ENCODE data around the gene CLMP.
A peak's percentile ranks its signal among the peaks of the same experiment; 100 is the strongest.
"Not testable (repeated sequence)": the region's sequence is repeated elsewhere in the genome, so short reads cannot be mapped to it uniquely, and the experiment has no call there.

CLMP gene

DNA sequence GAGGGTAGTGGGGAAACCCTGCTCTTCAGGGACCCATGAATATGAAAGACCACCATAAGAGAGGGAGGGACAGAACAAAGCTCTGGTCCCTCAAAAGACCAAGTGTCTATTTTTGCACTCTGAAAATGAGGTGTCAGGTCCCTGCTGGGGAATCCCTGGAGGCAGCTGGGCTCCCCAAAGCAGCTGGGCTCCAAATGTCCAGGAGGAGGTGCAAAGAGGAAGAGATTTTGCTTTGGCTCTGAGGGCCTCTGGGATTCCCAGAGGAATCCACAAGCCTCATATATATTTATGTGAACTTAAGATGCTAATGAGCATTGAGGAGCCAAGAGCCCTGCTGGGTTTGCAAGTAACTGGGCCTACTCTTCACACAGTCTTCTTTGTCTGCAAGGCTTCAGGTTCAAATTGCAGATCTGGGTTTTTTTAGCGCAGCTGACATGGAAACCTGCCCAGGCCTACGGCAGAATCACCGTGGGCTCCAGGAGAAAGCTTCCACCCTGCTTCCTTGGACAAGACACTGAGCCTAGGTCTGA lies 26.0 kb downstream of the CLMP start:
- DNase-seq (ENCODE audit: low spot score) = no peak

DNA sequence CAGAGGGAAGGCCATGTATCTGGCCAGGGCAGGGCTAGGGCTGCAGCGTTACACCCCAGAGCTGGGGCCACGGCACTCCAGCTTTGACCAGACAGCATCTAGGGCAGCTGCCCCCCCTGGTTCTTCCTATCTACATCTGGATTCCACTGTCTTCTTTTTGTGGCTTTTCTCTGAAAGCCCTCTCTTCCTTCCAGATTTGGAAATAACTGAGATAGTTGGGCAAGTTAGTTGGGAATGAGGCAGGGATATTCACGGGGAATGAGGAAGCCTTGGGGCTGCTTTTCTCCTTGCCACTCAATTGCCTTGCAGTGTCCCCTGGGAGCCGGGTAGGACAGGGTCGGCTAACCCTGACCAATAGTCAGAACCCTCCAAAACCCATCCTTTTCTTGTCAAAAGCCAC lies 26.8 kb downstream of the CLMP start:
- DNase-seq (ENCODE audit: low spot score) = no peak

DNA sequence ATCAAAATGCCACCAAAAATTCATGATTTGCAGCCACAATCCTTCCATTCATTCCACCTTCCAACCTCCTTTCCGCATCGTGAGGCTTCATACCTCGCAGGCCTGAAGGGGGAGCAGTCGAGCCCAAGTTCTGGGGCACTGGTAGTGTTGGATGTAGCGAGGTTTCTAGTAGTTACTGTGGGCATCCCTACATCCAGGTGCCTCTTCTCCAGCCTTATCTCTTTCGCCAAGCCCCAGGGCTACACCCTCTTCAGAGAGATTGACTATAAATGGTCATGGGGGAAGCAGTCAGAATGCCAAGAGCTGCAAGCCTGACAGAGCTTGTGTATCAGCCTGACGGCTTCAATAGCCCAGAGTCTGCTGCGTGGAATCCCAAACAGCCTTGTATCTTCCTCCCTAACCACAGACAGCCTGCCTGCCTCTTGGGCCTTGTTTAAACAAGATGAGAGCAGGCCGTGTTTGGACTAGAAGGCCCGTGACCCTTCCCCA lies 28.9 kb downstream of the CLMP start:
- peak; percentile 67 for DNase-seq (ENCODE audit: low spot score)

DNA sequence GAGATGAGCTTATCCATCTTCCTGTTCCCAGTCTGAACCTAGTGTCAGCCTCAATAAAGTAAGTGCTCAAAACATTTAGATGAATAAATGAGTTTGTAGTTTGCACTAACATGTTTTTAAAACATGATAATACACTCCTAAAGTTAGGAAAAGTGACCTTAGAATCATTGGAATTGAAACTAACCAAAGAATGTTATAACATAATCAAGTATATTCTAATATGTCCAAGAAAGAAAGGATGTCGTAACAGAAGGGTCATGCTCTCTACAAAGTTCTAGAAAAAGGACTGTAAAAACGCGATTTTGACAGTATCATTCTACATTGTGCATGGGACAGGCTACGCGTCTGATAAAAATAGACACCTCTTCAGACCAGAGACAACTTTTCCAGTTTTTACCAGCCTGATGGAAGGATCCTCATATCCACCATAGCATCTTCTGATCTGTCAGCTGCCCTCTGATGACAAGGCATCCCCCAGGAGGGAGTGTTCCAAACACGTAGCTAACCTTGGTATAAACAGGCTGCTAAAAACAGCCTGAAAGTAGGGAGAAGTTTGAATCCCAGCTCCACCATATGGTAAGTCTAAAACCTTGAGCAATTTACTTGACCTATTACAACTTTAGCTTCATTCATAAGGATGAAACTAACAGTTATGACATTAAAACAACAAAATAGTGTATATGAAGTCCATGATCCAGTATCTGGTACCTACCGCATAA lies 30.2 kb downstream of the CLMP start:
- no peak for DNase-seq (ENCODE audit: low spot score)

- DNase-seq (ENCODE audit: low spot score) = no peak
Observed at GRCh38 chr11:123163621-123164020, 31.4 kb downstream of the CLMP start.

DNA sequence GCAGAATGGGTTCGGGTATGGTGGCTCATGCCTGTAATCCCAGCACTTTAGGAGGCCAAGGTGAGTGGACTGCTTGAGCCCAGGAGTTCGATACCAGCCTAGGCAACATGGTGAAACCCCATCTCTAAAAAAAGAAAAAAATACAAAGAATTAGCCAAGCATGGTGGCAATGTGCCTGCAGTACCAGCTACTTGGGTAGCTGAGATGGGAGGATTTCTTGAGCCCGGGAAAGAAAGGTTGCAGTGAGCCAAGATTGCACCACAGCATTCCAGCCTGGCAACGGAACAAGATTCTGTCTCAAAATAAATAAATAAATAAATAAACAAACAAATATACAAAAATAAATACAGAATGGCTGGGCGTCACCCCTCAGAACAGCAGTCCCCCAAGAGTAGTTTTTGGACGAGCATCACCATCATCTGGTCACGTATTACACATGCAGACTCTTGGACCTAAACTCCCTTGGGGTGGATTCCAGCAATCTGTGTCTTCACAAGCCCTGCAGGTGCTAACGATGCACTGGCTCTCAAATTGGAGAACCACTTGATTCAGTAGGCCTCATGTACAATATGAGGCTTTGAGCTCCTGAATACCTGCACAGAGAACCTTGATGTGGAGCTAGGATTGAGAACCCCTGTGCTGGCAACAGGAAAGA lies 33.5 kb downstream of the CLMP start:
- DNase-seq (ENCODE audit: low spot score) = no peak

GRCh38 chr11:123159183-123159857 lies 35.7 kb downstream of the CLMP start:
- DNase-seq (ENCODE audit: low spot score) = no peak

- no peak for DNase-seq (ENCODE audit: low spot score)
Observed at GRCh38 chr11:123158033-123159003, 36.7 kb downstream of the CLMP start.

DNA sequence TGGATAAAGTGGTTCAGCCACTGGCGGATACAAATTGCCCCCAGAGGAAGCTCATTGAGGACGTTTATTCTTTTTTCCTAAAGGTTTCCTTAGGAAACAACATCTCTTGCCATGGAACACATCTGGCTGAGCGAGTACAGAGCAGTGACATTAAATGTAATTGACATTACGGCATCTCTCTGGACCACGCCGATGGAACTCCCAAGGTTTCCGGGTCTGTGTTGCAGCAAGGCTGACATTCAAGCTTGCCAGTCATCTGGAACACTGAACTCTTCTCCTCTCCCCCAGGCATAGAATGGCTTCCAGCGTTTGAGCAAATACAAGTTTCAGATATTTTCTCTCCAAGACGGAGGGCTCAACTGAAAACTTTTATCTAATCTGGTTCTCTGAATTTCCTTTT lies 42.1 kb downstream of the CLMP start:
- DNase-seq (ENCODE audit: low spot score) = no peak

DNA sequence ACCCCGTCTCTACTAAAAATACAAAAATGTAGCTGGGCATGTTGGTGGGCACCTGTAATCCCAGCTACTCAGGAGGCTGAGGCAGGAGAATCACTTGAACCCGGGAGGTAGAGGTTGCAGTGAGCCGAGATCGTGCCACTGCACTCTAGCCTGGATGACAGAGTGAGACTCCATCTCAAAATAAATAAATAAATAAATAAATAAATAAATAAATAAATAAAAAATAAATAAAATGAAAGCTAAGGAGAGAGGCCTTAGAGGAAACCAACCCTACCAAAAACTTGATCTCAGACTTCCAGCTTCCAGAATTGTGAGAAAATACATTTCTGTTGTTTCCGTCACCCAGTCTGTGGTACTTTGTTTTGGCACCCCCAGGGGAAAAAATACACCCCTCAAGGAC lies 42.7 kb downstream of the CLMP start:
- not testable (repeated sequence) for DNase-seq (ENCODE audit: low spot score)

DNA sequence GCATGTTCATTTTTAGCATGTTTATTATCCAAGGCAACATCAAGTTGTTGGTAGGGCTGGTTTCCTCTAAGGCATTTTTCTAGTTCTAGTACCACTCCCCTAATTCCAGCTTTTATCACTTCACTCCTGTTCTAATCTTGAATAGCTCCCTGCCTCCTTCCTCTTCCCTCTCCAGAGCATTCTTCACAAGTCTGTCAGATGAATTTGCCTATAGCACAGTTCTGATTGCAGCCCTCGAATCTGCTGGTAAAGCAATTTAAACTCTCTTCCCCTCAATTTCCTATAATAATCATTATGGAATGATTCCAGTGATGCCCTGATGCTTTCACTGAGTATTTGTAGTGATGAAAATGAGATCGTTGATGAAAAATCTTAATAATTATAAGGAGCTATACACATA lies 43.3 kb downstream of the CLMP start:
- DNase-seq (ENCODE audit: low spot score) = no peak

GRCh38 chr11:123151366-123151765 lies 43.7 kb downstream of the CLMP start:
- no peak for DNase-seq (ENCODE audit: low spot score)

DNA sequence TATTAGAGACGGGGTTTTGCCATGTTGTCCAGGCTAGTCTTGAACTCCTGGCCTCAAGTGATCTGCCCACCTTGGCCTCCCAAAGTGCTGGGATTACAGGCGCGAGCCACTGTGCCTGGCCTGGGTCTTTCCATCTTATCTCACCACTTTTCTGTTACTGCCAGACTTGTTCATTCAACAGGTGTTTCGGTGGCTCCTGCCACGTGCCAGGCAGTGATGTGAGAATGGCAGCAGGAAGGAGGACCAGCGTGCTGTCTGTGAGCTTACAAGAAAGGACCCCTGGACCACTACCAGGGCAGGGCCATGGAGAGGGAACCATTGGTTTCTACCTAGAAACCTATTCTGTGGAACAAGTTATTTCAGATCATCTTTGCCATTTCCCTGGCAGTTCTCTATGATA lies 44.2 kb downstream of the CLMP start:
- no peak for DNase-seq (ENCODE audit: low spot score)

- no peak for DNase-seq (ENCODE audit: low spot score)
Observed at GRCh38 chr11:123148965-123149364, 46.1 kb downstream of the CLMP start.

DNA sequence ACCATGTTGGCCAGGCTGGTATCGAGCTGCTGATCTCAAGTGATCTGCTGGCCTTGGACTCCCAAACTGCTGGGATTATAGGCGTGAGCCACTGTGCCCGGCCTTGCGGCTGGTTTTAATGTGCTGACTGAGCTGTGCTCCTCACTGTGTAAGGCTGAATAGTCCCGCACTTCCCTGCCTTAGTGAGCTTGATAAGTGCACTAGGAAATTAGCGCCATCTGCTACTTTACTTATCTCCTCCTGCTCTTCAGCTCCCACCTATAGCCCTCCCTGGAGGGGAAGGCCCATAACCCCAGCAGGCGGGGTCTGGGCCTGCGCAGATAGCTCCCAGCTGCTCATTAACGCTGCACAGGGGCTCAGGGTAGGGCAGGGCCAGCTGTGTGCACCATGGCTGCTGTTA lies 49.4 kb downstream of the CLMP start:
- no peak for DNase-seq (ENCODE audit: low spot score)

DNA sequence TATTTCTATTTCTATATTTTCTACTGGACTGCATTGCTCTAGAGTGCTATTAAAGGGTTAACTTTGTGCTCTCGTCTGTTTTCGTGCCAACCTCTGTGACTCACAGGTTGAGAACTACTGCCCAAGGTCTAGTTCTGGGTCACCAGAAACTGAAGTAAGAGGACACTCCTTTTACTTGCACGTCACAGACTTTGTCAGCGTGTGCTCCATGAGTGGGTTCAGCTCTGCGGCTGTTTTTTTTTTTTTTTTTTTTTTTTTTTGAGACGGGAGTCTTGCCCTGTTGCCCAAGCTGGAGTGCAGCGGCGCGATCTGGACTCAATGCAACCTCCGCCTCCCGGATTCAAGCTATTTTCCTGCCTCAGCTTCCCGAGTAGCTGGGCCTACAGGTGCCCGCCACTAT lies 49.8 kb downstream of the CLMP start:
- no peak for DNase-seq (ENCODE audit: low spot score)

GRCh38 chr11:123144707-123145106 lies 50.3 kb downstream of the CLMP start:
- no peak for DNase-seq (ENCODE audit: low spot score)

DNA sequence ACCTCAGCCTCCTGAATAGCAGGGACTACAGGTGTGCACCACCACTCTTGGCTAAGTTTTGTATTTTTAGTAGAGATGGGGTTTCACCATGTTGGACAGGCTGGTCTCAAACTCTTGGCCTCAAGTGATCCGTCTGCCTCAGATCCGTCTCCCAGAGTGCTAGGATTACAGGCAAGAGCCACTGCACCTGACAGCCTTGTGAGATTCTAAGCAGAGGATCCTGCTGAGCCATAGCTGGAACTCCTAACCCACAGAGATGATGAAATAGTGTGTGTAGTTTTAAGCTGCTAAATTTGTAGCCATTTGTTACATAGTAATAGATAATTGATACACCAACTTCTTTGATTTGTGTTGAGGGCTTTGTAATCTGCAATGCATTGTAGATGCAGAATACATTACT lies 51.1 kb downstream of the CLMP start:
- DNase-seq (ENCODE audit: low spot score) = no peak

DNA sequence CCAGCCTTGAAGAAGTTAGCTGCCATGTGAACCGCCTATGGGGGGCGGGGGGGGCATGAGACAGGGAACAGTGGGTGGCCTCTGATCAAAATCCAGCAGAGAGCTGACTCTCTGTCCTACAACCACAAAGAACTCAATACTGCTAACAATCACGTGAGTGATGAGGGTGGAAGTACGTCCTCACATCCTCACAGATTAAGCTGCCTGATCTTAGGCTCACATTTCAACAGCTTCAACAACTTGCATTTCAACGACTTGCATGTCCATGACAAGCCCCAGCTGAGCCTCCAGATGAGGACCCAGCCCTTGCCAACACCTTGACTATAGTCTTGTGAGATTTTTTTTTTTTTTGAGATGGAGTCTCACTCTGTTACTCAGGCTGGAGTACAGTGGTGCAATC lies 51.6 kb downstream of the CLMP start:
- no peak for DNase-seq (ENCODE audit: low spot score)

- no peak for DNase-seq (ENCODE audit: low spot score)
Observed at GRCh38 chr11:123139206-123139605, 55.8 kb downstream of the CLMP start.

DNA sequence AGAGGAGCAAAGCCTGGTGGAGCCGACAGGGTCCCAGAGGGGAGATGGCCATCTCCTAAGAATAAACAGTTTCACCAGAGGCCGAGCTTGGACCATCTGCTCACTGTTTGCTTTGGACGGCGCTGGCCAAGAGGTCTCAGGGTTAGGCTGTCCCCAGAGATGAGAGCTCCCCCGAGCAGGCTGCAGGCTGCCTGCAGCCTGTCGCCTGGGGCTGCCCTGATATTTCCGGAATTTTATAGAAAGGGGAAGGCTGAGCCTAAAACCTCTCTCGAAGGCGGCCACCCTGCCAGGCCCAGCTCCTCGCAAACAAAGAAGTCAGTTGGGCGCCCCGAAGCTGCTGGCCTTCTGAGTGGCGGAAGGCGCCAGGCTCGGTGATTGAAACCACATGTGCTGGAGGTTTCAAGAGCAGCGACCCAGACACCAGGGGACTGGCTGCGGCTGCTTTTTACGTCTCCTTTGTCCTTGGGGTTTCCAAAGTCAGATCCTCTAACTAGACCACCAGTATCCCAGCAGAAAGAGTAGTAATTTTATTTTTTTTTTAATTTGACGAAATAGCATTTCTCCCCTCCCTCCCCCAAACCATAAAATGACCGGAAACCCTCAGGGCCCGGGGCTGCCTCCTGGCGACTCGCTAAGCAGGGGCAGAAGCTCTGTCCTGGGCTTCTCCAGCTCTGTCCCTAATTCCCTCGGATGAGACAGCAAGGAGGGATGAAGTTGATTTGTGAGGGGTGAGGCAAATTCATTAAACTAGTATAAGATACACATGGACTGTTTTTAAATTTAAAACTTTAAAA lies 57.4 kb downstream of the CLMP start:
- peak; percentile 81 for DNase-seq (ENCODE audit: low spot score)
